SK-N-SH treated with all-trans-retinoic acid at 6 μM for 48 hours (cell line): ENCODE results near the gene GATAD2A.

Experiments
- ATAC-seq: fragments of 200-7000 bp; cut with Tn5 transposase; 3 replicates; pipeline ENCODE4 v1.9.1; 2020; ENCODE audit warnings: mild to moderate bottlenecking, moderate library complexity
- ARNTL ChIP-seq: fragments of 450-650 bp; formaldehyde crosslinking; IDR thresholded peaks from 2 replicates; pipeline ENCODE4 v1.5.0; 2020; ENCODE audit warnings: low read depth, mild to moderate bottlenecking, moderate library complexity, borderline replicate concordance
- BACH2 ChIP-seq: fragments of 250-450 bp; sonication (Bioruptor Pico); IDR thresholded peaks from 2 replicates; pipeline ENCODE4 v1.9.0; 2021; ENCODE audit warnings: mild to moderate bottlenecking, borderline replicate concordance
- ESRRG ChIP-seq: fragments of 250-450 bp; sonication (Bioruptor Pico); IDR thresholded peaks from 2 replicates; pipeline ENCODE4 v1.6.1; 2021; ENCODE audit warnings: mild to moderate bottlenecking
- GLIS3 ChIP-seq: fragments of 250-450 bp; sonication (Bioruptor Pico); IDR thresholded peaks from 2 replicates; pipeline ENCODE4 v1.5.0; 2020; ENCODE audit warnings: mild to moderate bottlenecking, moderate library complexity
- OSR1 ChIP-seq: fragments of 250-450 bp; sonication (Bioruptor Pico); IDR thresholded peaks from 2 replicates; pipeline ENCODE4 v1.8.0; 2022; ENCODE audit warnings: moderate library complexity, mild to moderate bottlenecking, inconsistent platforms
- PPARA ChIP-seq: fragments of 250-450 bp; sonication (Bioruptor Pico); IDR thresholded peaks from 2 replicates; pipeline ENCODE4 v1.5.0; 2020; ENCODE audit warnings: mild to moderate bottlenecking, borderline replicate concordance
- RARB ChIP-seq: fragments of 250-450 bp; sonication (Bioruptor Pico); IDR thresholded peaks from 2 replicates; pipeline ENCODE4 v1.8.0; 2021; ENCODE audit warnings: mild to moderate bottlenecking, moderate library complexity
- SNAI2 ChIP-seq: fragments of 250-450 bp; sonication (Bioruptor Pico); IDR thresholded peaks from 2 replicates; pipeline ENCODE4 v1.5.0; 2020; ENCODE audit warnings: mild to moderate bottlenecking, moderate library complexity
- TCF4 ChIP-seq: fragments of 250-450 bp; sonication (Bioruptor Pico); IDR thresholded peaks from 2 replicates; pipeline ENCODE4 v1.8.0; 2021; ENCODE audit warnings: mild to moderate bottlenecking, moderate library complexity, borderline replicate concordance
- TOX ChIP-seq: fragments of 250-450 bp; sonication (Bioruptor Pico); IDR thresholded peaks from 2 replicates; pipeline ENCODE4 v1.8.0; 2021; ENCODE audit warnings: mild to moderate bottlenecking, moderate library complexity, borderline replicate concordance
- ZFP3 ChIP-seq: fragments of 250-450 bp; sonication (Bioruptor Pico); IDR thresholded peaks from 2 replicates; pipeline ENCODE4 v1.5.0; 2020; ENCODE audit warnings: mild to moderate bottlenecking, moderate library complexity
- ZFP30 ChIP-seq: fragments of 450-650 bp; formaldehyde crosslinking; IDR thresholded peaks from 2 replicates; pipeline ENCODE4 v1.5.0; 2022; ENCODE audit warnings: mild to moderate bottlenecking, moderate library complexity
- ZNF565 ChIP-seq: fragments of 450-650 bp; formaldehyde crosslinking; conservative IDR thresholded peaks from 2 replicates; pipeline ENCODE4 v1.5.0; 2020; ENCODE audit warnings: low read depth, mild to moderate bottlenecking, moderate library complexity
- ZNF70 ChIP-seq: fragments of 450-650 bp; formaldehyde crosslinking; IDR thresholded peaks from 2 replicates; pipeline ENCODE4 v1.5.0; 2020; ENCODE audit warnings: mild to moderate bottlenecking, moderate library complexity
- ZNF8 ChIP-seq: fragments of 450-650 bp; formaldehyde crosslinking; IDR thresholded peaks from 2 replicates; pipeline ENCODE4 v1.5.0; 2020; ENCODE audit warnings: mild to moderate bottlenecking, moderate library complexity
- TF ChIP-seq, protein P1 (sequence below): fragments of 250-450 bp; sonication (Bioruptor Pico); IDR thresholded peaks from 2 replicates; pipeline ENCODE4 v1.8.0; 2020; ENCODE audit warnings: mild to moderate bottlenecking, moderate library complexity, borderline replicate concordance
- TF ChIP-seq, protein P2 (sequence below): fragments of 250-450 bp; sonication (Bioruptor Pico); IDR thresholded peaks from 2 replicates; pipeline ENCODE4 v1.5.1; 2021; ENCODE audit warnings: mild to moderate bottlenecking, moderate library complexity
- TF ChIP-seq, protein P3 (sequence below): fragments of 250-450 bp; sonication (Bioruptor Pico); IDR thresholded peaks from 2 replicates; pipeline ENCODE4 v1.5.0; 2020; ENCODE audit warnings: mild to moderate bottlenecking, moderate library complexity

GATAD2A gene

DNA sequence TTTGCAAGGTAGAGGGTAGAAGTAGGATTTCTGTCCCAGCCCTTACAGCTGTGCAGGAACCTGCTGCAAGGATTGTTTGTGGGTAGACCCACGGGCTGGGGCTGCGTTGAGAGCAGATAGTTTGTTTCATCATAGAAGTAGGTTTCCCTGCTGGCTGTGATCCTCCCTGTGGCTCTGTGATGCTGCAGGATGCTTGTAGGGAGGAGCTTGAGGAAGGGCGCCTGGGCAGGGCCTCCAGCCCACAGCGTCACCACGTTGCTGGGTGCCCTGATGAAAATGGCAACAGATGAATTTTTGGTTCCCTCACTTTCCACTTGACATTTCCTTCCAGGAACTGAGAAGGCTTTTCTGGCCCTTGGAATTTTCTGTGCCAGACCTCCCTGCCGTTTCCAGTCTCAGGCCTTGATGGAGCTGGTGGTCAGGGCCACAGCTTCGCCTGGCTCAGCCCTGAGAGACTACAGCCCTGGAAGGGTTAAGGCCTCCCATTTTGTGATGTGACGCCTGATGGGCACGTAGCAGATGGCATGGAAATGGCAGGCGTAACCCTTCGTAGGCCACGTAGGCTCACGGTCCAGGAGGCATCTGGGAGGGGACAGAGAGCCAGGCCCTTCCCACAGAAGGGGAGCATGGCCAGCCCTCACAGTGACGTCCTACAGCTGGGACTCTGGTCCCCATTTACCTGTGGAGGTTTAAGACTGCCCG, 42.2 kb downstream of the GATAD2A start (continued):
- TF ChIP-seq RARB (CRISPR knock-in tag) (no peak), BACH2 (no peak)

DNA sequence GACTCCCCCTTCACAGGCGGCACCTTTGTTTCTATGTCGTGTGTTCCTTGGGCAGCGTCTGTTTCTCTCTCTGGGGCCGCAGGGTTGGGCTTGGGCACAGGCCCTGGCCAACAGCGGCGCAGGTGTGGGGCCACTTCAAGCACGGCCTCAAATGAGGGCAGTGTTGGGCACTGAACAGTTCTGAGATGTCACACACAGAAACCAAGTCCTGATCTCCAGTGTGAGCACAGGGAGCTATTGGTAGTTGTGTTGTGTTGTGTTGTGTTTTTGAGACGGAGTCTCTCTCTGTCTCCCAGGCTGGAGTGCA, 42.7 kb downstream of the GATAD2A start:
- ATAC-seq = no peak
- TF ChIP-seq, protein P1, sequence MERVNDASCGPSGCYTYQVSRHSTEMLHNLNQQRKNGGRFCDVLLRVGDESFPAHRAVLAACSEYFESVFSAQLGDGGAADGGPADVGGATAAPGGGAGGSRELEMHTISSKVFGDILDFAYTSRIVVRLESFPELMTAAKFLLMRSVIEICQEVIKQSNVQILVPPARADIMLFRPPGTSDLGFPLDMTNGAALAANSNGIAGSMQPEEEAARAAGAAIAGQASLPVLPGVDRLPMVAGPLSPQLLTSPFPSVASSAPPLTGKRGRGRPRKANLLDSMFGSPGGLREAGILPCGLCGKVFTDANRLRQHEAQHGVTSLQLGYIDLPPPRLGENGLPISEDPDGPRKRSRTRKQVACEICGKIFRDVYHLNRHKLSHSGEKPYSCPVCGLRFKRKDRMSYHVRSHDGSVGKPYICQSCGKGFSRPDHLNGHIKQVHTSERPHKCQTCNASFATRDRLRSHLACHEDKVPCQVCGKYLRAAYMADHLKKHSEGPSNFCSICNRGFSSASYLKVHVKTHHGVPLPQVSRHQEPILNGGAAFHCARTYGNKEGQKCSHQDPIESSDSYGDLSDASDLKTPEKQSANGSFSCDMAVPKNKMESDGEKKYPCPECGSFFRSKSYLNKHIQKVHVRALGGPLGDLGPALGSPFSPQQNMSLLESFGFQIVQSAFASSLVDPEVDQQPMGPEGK (CRISPR knock-in tag) = no peak
- TF ChIP-seq ZNF565 (CRISPR knock-in tag) (no peak), ZFP30 (CRISPR knock-in tag) (no peak), ZFP3 (no peak), GLIS3 (CRISPR knock-in tag) (no peak), RARB (CRISPR knock-in tag) (no peak), TCF4 (CRISPR knock-in tag) (no peak)
- TF ChIP-seq, protein P2, sequence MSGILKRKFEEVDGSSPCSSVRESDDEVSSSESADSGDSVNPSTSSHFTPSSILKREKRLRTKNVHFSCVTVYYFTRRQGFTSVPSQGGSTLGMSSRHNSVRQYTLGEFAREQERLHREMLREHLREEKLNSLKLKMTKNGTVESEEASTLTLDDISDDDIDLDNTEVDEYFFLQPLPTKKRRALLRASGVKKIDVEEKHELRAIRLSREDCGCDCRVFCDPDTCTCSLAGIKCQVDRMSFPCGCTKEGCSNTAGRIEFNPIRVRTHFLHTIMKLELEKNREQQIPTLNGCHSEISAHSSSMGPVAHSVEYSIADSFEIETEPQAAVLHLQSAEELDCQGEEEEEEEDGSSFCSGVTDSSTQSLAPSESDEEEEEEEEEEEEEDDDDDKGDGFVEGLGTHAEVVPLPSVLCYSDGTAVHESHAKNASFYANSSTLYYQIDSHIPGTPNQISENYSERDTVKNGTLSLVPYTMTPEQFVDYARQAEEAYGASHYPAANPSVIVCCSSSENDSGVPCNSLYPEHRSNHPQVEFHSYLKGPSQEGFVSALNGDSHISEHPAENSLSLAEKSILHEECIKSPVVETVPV = no peak
- TF ChIP-seq, all 23 proteins: peak for 0

DNA sequence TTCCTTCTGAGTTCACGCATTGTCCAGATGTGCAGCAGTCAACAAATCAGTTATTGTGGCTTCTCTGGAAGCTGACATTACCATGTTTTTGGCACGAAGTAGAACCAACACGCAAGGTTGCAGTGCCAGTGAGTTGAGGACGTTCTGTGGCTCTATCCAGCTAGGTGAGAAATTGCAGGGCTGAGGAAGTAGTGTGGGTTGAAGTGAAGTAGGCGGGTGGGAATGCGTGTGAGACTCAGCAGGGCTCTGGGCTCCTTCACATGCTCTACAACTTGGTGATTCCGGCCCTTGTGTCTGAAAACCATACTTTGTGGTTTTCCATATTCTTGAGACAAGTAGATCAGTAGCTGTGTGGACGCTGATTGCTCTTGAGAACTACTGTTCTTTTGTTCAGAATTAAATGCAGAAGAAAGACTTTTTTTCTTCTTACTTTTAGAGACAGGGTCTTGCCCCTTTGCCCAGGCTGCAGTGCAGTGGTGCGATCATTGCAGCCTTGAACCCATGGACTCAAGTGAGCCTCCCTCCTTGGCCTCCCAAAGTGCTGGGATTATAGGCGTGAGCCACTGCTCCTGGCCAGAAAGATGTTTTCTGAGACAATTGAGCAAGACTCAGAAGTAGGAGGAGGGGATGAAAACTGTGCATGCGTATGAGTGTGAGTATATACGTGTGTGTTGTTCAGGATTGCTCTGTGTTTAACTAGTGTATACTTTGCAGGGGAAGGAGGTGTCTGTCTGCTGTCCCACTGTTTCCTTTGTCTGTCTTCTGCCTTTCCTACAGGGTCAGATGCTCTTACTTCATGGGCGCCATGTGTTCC, 46.2 kb downstream of the GATAD2A start:
- TF ChIP-seq SNAI2 = no peak
- TF ChIP-seq TOX (CRISPR knock-in tag) = no peak
- no peak for TF ChIP-seq ARNTL (CRISPR knock-in tag)
- no peak for TF ChIP-seq OSR1 (CRISPR knock-in tag)
- TF ChIP-seq, protein P3, sequence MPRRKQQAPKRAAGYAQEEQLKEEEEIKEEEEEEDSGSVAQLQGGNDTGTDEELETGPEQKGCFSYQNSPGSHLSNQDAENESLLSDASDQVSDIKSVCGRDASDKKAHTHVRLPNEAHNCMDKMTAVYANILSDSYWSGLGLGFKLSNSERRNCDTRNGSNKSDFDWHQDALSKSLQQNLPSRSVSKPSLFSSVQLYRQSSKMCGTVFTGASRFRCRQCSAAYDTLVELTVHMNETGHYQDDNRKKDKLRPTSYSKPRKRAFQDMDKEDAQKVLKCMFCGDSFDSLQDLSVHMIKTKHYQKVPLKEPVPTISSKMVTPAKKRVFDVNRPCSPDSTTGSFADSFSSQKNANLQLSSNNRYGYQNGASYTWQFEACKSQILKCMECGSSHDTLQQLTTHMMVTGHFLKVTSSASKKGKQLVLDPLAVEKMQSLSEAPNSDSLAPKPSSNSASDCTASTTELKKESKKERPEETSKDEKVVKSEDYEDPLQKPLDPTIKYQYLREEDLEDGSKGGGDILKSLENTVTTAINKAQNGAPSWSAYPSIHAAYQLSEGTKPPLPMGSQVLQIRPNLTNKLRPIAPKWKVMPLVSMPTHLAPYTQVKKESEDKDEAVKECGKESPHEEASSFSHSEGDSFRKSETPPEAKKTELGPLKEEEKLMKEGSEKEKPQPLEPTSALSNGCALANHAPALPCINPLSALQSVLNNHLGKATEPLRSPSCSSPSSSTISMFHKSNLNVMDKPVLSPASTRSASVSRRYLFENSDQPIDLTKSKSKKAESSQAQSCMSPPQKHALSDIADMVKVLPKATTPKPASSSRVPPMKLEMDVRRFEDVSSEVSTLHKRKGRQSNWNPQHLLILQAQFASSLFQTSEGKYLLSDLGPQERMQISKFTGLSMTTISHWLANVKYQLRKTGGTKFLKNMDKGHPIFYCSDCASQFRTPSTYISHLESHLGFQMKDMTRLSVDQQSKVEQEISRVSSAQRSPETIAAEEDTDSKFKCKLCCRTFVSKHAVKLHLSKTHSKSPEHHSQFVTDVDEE (CRISPR knock-in tag) = no peak
- TF ChIP-seq ZNF70 = no peak
- TF ChIP-seq BACH2 = no peak
- TF ChIP-seq ZNF8 (CRISPR knock-in tag) = no peak
- TF ChIP-seq GLIS3 (CRISPR knock-in tag) = no peak
- no peak for TF ChIP-seq PPARA (CRISPR knock-in tag)
- TF ChIP-seq ESRRG (CRISPR knock-in tag) = no peak
- ATAC-seq = no peak

DNA sequence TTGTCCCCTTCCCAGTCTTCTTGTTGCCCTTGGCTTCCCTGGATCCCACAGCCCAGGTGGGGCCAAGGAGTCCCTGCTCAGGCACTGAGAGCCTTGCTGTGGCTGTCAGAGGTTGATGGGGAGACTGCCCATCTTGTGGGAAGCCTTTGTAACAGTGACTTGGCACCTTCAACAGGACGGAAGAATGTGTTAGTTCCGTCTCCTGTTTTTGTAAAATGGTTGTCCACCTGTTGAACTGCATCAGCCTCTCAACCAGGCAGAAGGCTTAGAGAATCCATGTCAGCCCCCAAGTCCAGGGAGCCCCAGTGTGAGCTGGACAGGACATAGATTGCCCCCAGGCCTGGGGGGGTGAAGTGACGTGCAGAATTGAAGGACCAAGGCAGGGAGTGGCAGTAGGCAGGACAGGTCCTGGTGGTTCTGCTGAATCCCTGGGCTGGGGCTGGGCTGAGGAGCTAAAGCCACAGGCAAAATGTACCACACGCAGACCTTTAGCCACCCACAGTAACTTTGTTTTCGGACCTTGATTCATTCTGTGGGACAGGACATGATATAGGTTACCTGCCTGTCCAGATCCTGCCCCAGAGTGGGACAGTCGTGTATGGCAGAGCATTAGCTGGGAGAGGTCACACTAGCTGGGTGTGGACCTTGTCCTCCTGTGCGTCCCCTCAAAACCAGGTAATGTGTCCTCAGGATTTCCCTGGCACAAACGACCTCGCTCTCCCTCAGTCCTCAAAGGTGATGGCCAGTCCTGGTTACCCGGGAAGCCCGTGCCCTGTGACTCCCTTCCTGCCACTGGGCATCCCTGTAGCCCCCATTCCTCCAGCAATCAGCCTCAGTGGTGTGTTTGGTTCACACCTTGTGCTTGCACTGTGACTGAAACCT, 47.0 kb downstream of the GATAD2A start:
- ATAC-seq = no peak
- TF ChIP-seq ESRRG (CRISPR knock-in tag) = no peak
- no peak for TF ChIP-seq ARNTL (CRISPR knock-in tag)
- TF ChIP-seq, protein P2 = no peak
- TF ChIP-seq RARB (CRISPR knock-in tag) = no peak
- TF ChIP-seq TOX (CRISPR knock-in tag) = no peak
- TF ChIP-seq ZFP3 = no peak
- TF ChIP-seq, all 23 proteins: peak for 0
